Mammary epithelial cell (primary cell): Measurements from ENCODE around the gene LOXL1.

ENCODE experiments used
- EZH2 ChIP-seq: IDR thresholded peaks from 2 replicates; pipeline ENCODE4 v1.6.1; 2012; ENCODE audit warnings: low read length, inconsistent platforms, borderline replicate concordance
- TF ChIP-seq, protein P1 (sequence below), 2 donors: IDR thresholded peaks in 1 of 2; conservative IDR thresholded peaks in 1 of 2; 2 replicates each; pipeline ENCODE4 v1.5.1; 2011 to 2012; ENCODE audit warnings: inconsistent platforms in 2 of 2, low read length in 2 of 2, mild to moderate bottlenecking in 2 of 2, control low read depth in 1 of 2, low read depth in 1 of 2; ENCODE audit not compliant: insufficient read depth in 1 of 2; ENCODE audit errors: extremely low read depth in 1 of 2

- TF ChIP-seq, protein P1, sequence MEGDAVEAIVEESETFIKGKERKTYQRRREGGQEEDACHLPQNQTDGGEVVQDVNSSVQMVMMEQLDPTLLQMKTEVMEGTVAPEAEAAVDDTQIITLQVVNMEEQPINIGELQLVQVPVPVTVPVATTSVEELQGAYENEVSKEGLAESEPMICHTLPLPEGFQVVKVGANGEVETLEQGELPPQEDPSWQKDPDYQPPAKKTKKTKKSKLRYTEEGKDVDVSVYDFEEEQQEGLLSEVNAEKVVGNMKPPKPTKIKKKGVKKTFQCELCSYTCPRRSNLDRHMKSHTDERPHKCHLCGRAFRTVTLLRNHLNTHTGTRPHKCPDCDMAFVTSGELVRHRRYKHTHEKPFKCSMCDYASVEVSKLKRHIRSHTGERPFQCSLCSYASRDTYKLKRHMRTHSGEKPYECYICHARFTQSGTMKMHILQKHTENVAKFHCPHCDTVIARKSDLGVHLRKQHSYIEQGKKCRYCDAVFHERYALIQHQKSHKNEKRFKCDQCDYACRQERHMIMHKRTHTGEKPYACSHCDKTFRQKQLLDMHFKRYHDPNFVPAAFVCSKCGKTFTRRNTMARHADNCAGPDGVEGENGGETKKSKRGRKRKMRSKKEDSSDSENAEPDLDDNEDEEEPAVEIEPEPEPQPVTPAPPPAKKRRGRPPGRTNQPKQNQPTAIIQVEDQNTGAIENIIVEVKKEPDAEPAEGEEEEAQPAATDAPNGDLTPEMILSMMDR (conservative IDR thresholded peaks at IDR 0.05 in 1 of 2, IDR thresholded peaks at IDR 0.05 in 1 of 2; ENCODE audit: extremely low read depth in 1 of 2, insufficient read depth in 1 of 2, low read depth in 1 of 2, low read length in 2 of 2), result no peak
- TF ChIP-seq EZH2, result no peak
Measured at GRCh38 chr15:73993211-73993994, 67.1 kb downstream of the LOXL1 start.
